NT2/D1 (cell line): Measurements from ENCODE around the gene CXXC4.

Experiments
- DNase-seq: peaks from one replicate; pipeline ENCODE4 v3.0.0-alpha.2; 2011; ENCODE audit warnings: low read depth, low spot score
- H3K27me3 ChIP-seq: 2 replicates; pipeline ENCODE4 v1.6.0; 2011; ENCODE audit warnings: mild to moderate bottlenecking; ENCODE audit not compliant: insufficient read length, insufficient read depth
- H3K36me3 ChIP-seq: 2 replicates; pipeline ENCODE4 v1.6.1; 2011; ENCODE audit warnings: mild to moderate bottlenecking, low read length, mixed read lengths; ENCODE audit not compliant: insufficient read depth, insufficient read length
- H3K4me1 ChIP-seq: 2 replicates; pipeline ENCODE4 v1.5.1; 2011; ENCODE audit not compliant: insufficient read depth, insufficient read length
- H3K4me3 ChIP-seq: 2 replicates; pipeline ENCODE4 v1.5.1; 2011; ENCODE audit warnings: low read depth; ENCODE audit not compliant: insufficient read length
- H3K9ac ChIP-seq: 2 replicates; pipeline ENCODE4 v1.6.0; 2011; ENCODE audit warnings: low read depth; ENCODE audit not compliant: insufficient read length
- H3K9me3 ChIP-seq: 2 replicates; pipeline ENCODE4 v1.5.1; 2011; ENCODE audit warnings: mild to moderate bottlenecking, low read length; ENCODE audit not compliant: insufficient read depth
- SUZ12 ChIP-seq: IDR thresholded peaks from 2 replicates; pipeline ENCODE4 v1.6.1; 2011; ENCODE audit not compliant: insufficient read length, insufficient read depth; ENCODE audit errors: extremely low read depth
- YY1 ChIP-seq: IDR thresholded peaks from 2 replicates; pipeline ENCODE4 v1.6.1; 2011; ENCODE audit not compliant: insufficient read length, insufficient read depth
- ZNF274 ChIP-seq: IDR thresholded peaks from 2 replicates; pipeline ENCODE4 v1.6.1; 2011; ENCODE audit warnings: mild to moderate bottlenecking, low read depth, low read length

The CXXC4 gene

GRCh38 chr4:104462641-104463040 is 32.1 kb downstream of the CXXC4 start:
- TF ChIP-seq YY1 = no peak
- TF ChIP-seq SUZ12 = no peak
- TF ChIP-seq ZNF274 = no peak
- Histone ChIP-seq H3K9me3 (no peaks in the 10 kb centered on the region), H3K4me3 (no peak overlapping the region), H3K27me3 (no peaks in the 10 kb centered on the region), H3K9ac (no peak overlapping the region), H3K36me3 (no peaks in the 10 kb centered on the region), H3K4me1 (no peaks in the 10 kb centered on the region)
- DNase-seq = no peak

GRCh38 chr4:104457308-104457981 is 37.2 kb downstream of the CXXC4 start:
- H3K36me3 ChIP-seq = no peaks in the 10 kb centered on the region
- no peak for DNase-seq
- H3K9ac ChIP-seq = no peak overlapping the region
- H3K4me1 ChIP-seq = no peaks in the 10 kb centered on the region
- H3K4me3 ChIP-seq = no peak overlapping the region
- TF ChIP-seq ZNF274 = no peak
- no peak for TF ChIP-seq YY1
- no peak for TF ChIP-seq SUZ12
- H3K9me3 ChIP-seq = no peaks in the 10 kb centered on the region
- no peaks in the 10 kb centered on the region for H3K27me3 ChIP-seq

- no peak overlapping the region for H3K9ac ChIP-seq
These were observed 43.1 kb downstream of the CXXC4 start for GRCh38 chr4:104451573-104451972.

GRCh38 chr4:104449537-104449936 is 45.2 kb downstream of the CXXC4 start:
- Histone ChIP-seq H3K27me3 (no peaks in the 10 kb centered on the region), H3K9me3 (no peaks in the 10 kb centered on the region), H3K9ac (no peak overlapping the region), H3K4me3 (no peak overlapping the region), H3K4me1 (no peaks in the 10 kb centered on the region), H3K36me3 (no peaks in the 10 kb centered on the region)
- TF ChIP-seq ZNF274 (no peak), YY1 (no peak), SUZ12 (no peak)
- no peak for DNase-seq

More at GRCh38 chr4:104451573-104451972, 43.1 kb downstream of the CXXC4 start:
- Histone ChIP-seq H3K4me3 (no peak overlapping the region), H3K27me3 (no peaks in the 10 kb centered on the region), H3K36me3 (no peaks in the 10 kb centered on the region), H3K9me3 (no peaks in the 10 kb centered on the region), H3K4me1 (no peaks in the 10 kb centered on the region)
- TF ChIP-seq ZNF274 (no peak), YY1 (no peak), SUZ12 (no peak)
- DNase-seq = peak; percentile 1

GRCh38 chr4:104447294-104447693 is 47.4 kb downstream of the CXXC4 start:
- TF ChIP-seq ZNF274 = no peak
- TF ChIP-seq SUZ12 = no peak
- TF ChIP-seq YY1 = no peak

GRCh38 chr4:104446431-104447278 is 48.0 kb downstream of the CXXC4 start:
- H3K9me3 ChIP-seq = no peaks in the 10 kb centered on the region
- TF ChIP-seq SUZ12 = no peak
- no peak for TF ChIP-seq ZNF274
- TF ChIP-seq YY1 = no peak
- no peaks in the 10 kb centered on the region for H3K27me3 ChIP-seq
- no peak overlapping the region for H3K9ac ChIP-seq
- no peak overlapping the region for H3K4me3 ChIP-seq
- no peaks in the 10 kb centered on the region for H3K36me3 ChIP-seq
- no peaks in the 10 kb centered on the region for H3K4me1 ChIP-seq
- no peak for DNase-seq

More at GRCh38 chr4:104447294-104447693, 47.4 kb downstream of the CXXC4 start:
- Histone ChIP-seq H3K36me3 (no peaks in the 10 kb centered on the region), H3K9me3 (no peaks in the 10 kb centered on the region), H3K4me3 (no peak overlapping the region), H3K9ac (no peak overlapping the region), H3K4me1 (no peaks in the 10 kb centered on the region), H3K27me3 (no peaks in the 10 kb centered on the region)
- no peak for DNase-seq

- DNase-seq = no peak
- H3K9ac ChIP-seq = no peak overlapping the region
These were observed 50.0 kb downstream of the CXXC4 start for GRCh38 chr4:104444685-104445084.

More at GRCh38 chr4:104444685-104445084, 50.0 kb downstream of the CXXC4 start:
- H3K36me3 ChIP-seq = no peaks in the 10 kb centered on the region
- no peak overlapping the region for H3K4me3 ChIP-seq
- H3K9me3 ChIP-seq = no peaks in the 10 kb centered on the region
- no peaks in the 10 kb centered on the region for H3K27me3 ChIP-seq
- no peaks in the 10 kb centered on the region for H3K4me1 ChIP-seq
- TF ChIP-seq YY1 (no peak), ZNF274 (no peak), SUZ12 (no peak)
